ENCODE data around the gene NUBP2.

NUBP2 gene

GRCh38 chr16:1772362-1772907, 10.3 kb upstream of the NUBP2 start, which contains the start of gene EME2:
Gene EME2 (plus strand): TSS chr16:1772810. CDS start chr16:1773228, 418 bp downstream.
- peak; percentile 55 for DNase-seq (ENCODE audit: low spot score)

GRCh38 chr16:1772908-1773702, 9.7 kb upstream of the NUBP2 start, which contains the start of gene MRPS34:
Gene MRPS34 (minus strand): TSS chr16:1773134. CDS start chr16:1773119, 15 bp downstream.
- DNase-seq (ENCODE audit: low spot score), result peak; percentile 90

DNA sequence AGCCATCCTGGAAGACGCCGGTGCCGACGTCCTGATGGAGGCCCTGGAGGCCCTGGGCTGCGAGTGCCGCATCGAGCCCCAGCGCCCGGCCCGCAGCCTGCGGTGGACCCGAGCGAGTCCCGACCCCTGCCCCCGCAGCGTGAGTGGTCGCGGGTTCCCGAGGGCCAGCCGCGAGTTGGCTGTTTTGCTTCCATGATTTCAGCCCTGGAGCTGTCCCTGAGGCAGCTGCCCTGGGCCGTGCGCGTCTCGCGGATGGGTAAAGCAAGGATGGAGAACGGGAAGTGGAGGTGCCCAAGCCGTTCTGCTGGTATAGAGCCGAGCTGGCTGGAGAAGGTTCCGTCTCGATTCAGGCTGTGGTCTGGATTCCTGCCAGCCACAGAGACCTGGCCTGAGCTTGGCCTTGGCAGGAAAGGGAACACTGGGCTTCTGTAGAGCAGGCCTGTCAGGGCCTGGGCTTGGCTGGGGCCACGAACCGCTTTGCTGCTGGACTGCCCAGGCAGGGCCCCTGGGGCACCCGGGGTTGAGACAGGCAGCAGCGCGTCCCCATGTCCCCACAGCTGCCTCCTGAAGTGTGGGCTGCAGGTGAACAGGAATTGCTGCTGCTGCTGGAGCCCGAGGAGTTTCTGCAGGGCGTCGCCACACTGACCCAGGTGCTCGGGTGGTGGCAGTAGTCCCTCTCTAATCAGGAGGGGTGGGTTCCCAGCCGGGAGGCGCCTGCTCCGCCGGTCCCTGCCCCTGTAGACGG, 8.9 kb upstream of the NUBP2 start:
- DNase-seq (ENCODE audit: low spot score), result no peak

GRCh38 chr16:1774448-1774780, 8.3 kb upstream of the NUBP2 start:
- DNase-seq (ENCODE audit: low spot score), result no peak

DNA sequence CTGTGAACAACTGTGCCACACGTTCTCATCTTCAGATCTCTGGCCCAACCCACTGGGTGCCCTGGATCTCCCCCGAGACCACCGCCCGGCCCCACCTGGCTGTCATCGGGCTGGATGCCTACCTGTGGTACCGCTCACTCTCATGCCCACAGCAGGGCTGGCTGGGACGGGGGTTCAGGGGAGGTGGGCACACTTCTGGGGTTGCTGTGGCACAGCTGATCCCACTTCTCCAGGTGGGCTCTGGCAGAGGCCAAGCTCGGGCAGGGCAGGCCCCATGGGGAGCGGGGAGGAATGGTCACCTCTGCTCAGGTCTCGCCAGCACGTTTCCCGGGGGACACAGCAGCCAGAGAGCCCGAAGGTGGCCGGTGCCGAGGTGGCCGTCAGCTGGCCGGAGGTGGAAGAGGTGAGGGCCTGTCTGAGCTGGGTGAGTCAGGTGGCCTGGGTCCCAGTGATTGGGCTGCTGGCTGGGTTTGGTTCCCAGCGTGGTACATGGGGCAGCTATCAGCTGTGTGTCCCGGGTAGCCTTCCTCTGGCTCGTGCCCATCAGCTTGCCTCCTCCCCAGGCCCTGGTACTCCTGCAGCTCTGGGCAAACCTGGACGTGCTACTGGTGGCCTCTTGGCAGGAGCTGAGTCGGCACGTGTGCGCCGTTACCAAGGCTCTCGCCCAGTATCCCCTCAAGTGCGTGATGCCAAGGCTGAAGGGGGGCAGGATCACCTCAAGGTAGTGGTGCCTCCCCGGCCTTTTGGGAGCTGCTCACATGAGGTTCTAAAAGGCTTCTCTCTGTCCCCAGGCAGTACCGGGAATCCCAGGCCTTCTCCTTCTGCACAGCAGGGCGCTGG, 7.5 kb upstream of the NUBP2 start:
- DNase-seq (ENCODE audit: low spot score), result no peak

- no peak for DNase-seq (ENCODE audit: low spot score)
Observed at GRCh38 chr16:1775846-1776671, 6.7 kb upstream of the NUBP2 start.

DNA sequence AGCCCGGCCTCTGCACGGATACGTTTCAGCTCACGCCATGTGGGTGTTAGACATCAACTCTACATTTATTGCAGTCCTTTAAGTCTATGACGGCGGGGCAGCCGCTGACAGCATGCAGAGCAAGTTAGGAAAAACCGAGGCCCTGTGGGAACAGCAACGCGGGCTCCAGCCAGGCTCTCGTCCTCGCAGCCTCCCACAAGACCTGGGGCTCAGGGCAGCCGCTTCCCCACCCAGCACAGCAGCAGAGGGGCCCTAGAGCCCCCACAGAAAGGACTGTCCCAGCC, 6.1 kb upstream of the NUBP2 start:
- DNase-seq (ENCODE audit: low spot score), result no peak

GRCh38 chr16:1776991-1777374, 5.8 kb upstream of the NUBP2 start:
- no peak for DNase-seq (ENCODE audit: low spot score)

- DNase-seq (ENCODE audit: low spot score), result no peak
Observed at GRCh38 chr16:1777375-1778199, 5.2 kb upstream of the NUBP2 start.

- DNase-seq (ENCODE audit: low spot score), result no peak
Observed at GRCh38 chr16:1778200-1779179, 4.3 kb upstream of the NUBP2 start.

DNA sequence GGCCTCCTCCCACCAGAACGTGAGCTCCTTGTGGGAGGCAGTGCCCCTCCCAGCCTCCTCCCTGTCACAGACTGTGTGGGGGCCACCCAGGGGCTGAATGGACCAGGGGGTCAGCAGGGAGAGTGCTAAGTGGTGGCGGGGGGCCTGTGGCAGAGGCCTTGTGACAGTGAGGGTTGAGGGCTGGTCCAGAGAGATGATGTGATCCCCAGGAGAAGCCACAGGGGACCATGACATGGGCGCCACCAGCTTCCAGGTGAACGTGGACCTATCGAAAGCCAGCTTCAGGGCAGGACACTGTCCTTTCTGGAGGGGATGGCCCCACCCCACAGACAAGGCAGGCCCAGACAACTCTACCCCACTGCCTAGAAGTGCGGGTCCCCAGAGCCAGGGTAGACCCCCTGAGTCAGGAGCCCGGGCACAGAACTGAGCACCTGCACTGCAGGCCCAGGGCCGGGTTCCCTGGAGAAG, 3.5 kb upstream of the NUBP2 start:
- DNase-seq (ENCODE audit: low spot score), result no peak

- no peak for DNase-seq (ENCODE audit: low spot score)
Observed at GRCh38 chr16:1779741-1780676, 2.8 kb upstream of the NUBP2 start.

- no peak for DNase-seq (ENCODE audit: low spot score)
Observed at GRCh38 chr16:1780677-1781072, 2.1 kb upstream of the NUBP2 start.

- DNase-seq (ENCODE audit: low spot score), result no peak
Observed at GRCh38 chr16:1781254-1781653, 1.5 kb upstream of the NUBP2 start.

GRCh38 chr16:1781758-1782407, 877 bp upstream of the NUBP2 start:
- DNase-seq (ENCODE audit: low spot score), result no peak

- no peak for DNase-seq (ENCODE audit: low spot score)
Observed at GRCh38 chr16:1784977-1785845, 2.5 kb downstream of the NUBP2 start.

DNA sequence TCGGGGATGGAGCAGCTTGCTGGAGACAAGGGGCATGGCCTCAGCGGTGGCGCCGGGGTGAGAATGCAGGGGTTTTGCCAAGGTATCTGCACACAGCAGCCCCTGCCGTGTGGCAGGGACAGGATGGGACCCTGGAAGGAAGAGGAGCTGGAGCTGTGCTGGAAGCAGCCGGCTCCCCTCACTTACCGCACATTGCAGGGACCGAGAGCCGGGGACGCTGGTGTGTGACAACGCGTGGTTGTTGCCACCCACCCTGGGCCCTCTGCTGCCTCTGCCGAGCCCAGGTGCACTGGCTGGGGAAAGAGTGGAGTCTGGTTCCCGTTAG, 3.0 kb downstream of the NUBP2 start:
- no peak for DNase-seq (ENCODE audit: low spot score)

All from HuH-7.5 (cell line).